HCEC 1CT (cell line): ENCODE measurements around the gene SH2D5.
"Not testable (repeated sequence)": the region's sequence is repeated elsewhere in the genome, so short reads cannot be mapped to it uniquely, and the experiment has no call there.

Experiments
- DNase-seq: peaks from one replicate; pipeline ENCODE4 v3.0.0-alpha.2; 2017

Gene SH2D5

DNA sequence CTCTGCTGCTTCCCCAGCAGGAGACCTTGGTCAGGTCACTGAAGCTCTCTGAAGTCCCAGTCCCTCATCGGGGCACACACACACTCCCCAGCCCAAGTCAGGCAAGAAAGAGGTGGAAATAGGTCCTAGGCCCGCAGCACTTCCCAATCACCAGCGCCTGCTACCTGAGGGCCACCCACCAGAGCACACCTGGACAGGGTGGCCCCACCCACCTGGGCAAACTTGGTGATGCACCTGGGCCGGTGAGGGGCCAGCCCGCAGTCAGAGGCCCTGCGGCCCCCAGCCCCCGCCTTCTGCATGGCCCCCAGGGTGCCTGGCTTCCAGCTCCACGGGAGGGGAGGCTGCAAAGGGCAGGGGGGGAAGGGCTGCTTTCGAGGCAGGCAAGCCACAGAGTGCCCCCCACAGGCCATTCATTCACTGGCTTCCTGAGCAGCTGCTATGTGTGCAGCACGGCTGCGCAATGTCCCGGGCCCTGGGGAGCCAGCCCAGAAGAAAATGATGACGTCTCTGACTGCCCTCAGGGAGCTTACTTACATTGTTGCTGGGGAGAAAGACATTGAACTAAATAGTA, 4.7 kb downstream of the SH2D5 start:
- DNase-seq: peak; percentile 27

DNA sequence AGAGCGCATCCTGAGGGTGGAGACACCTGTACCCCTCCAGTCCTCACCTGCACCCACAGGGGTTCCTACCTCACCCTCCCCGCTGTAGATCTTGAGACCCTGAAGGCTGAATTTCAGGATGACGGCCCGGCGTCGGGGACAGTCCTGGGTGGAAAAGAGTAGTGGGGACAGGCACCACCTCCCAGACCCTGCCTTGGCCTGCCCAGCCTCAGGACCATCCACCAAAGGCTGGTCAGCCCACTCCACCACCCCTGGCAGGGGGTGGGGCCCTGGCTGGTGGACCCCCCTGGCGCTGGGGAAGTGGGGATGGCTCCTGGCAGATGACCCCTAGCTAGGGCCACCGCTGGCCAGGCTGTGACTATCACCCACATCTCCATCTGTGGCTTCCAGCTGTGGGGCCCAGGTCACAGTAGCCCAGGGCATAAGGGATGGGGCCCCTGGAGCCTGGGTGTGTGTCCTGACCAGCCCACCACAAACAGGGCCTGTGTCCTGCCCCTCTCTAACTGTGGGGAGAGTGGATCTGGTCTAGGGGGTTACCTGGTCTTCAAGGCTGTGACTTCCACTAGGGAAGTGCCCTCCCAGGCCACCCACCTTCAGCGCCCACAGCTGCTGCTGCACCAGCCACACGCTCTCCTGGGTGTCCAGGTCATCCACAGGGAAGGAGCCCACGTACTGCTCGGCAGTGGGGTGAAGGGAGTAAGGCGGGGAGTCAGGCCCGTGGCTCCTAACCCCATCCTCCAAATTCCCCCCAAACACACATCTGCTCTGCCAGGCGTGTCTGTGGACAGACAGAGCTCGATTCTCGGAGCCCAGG, 5.4 kb downstream of the SH2D5 start:
- no peak for DNase-seq

DNA sequence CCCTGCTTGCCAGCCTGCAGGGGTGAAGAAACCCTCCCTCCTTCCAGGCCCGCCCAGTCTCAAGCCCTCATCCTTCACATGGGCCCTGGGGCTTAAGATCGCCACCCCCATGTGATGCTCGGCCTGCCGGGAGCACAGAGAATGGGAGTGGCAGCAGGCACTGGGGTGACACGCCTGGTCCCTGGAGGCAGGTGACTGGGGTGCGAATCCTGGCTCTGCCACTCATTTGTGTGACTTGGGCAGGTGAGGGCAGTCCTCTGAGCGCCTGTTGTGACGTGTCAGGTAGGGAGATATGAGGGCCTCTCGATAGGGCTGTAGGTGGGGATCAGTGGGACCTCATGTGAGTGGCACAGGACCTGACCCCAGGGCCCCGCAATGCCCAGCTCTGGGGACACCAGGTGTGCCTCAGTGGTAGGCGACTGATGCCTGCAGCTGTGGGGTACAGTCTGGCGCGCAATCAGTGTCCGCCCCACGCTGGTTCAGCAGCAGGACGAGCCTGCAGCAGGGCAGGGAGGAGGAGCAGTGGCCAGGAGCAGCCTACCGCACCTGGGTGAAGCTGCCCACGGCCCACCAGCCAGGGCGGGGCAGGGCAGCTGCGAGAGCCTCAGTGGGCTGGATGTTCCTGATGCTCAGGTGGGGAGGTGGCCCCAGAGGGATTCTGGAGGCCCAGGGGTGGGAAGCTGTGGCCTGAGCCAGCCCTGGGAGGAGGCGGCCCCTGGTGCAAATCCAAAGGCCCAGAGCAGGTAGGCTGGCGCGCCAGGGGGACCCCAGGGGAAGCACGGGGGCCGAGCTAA, 6.2 kb downstream of the SH2D5 start:
- DNase-seq: no peak

DNA sequence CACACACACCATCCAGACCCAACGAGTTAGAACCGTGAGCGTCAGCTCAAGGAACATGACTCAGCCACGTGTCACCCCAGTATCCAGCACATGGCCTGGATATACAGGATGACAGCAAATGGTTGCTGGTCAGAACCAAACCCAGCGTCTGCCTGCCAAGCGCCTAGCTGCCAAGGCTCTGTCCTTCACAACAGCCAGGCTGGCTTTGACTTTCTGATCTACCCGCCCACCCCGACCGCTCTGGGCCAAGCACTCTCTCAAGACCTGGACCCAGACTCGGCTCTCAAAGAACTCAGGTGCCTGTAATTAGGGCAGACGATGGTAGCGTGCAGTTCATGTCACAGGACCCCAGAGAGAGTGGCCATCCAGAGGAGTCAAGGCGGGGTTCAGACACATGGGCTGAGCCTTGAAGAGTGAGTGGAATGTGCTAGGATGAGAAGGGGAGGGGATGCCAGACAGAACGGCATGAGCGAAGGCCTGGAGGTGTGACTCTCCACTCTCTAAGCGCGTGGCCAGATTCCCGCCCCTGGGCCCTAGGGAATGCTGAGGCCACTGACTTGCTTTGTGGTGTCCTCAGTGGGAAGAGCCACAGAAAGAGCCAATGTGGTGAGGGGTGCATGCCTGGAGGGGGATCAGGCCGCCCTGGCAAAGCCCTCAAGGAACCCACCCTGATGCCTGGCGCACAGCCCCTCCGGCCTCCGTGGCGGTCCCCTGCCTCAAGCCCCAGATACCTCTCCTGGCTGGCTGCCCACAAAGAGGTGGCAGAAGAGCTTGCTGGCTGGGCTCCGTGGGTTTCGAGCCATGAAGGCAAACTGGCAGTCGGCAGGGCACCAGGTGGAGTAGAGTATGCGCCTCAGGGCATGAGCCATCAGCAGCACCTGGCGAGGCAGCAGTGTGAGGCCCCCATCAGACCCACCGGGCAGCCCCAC, 7.0 kb downstream of the SH2D5 start:
- DNase-seq: peak; percentile 80

DNA sequence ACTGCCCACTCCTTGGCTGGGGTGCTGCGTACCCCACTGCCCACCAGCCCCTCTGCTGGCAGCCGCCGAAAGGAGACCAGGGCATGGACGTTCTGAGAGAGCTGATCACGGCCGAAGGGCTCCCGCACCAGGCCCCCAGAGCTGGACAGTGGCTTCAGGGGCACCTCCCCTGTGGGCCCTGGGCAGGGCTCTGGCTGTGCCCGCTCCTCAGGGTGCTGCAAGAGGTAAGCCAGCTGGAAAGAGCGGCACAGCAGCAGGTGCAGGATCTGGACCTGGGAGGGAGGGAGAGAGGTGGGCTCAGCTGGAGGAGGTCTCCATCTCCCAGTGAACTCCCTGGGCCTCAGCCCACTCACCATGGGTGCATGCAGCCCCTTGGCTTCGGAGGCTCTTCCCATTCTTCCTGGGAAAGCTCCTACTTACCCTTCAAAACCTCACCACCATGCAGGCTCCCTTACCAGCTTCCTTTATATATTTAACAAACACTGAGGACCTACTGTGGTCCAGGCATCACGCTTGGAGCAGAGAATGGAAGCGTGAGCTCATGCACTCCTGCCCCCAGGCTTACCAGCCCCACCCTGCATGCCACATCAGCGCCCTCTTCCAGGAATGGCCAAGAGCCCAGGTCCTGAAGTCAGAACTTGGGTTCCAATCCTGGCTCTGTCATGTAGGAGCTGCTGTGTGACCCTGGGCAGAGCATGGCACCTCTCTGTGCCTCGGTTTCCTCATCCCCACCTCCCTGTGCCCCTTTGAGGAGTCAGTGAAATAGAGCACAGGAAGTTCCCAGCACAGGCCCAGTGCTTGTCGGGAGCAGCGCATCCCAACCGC, 7.9 kb downstream of the SH2D5 start:
- no peak for DNase-seq

DNA sequence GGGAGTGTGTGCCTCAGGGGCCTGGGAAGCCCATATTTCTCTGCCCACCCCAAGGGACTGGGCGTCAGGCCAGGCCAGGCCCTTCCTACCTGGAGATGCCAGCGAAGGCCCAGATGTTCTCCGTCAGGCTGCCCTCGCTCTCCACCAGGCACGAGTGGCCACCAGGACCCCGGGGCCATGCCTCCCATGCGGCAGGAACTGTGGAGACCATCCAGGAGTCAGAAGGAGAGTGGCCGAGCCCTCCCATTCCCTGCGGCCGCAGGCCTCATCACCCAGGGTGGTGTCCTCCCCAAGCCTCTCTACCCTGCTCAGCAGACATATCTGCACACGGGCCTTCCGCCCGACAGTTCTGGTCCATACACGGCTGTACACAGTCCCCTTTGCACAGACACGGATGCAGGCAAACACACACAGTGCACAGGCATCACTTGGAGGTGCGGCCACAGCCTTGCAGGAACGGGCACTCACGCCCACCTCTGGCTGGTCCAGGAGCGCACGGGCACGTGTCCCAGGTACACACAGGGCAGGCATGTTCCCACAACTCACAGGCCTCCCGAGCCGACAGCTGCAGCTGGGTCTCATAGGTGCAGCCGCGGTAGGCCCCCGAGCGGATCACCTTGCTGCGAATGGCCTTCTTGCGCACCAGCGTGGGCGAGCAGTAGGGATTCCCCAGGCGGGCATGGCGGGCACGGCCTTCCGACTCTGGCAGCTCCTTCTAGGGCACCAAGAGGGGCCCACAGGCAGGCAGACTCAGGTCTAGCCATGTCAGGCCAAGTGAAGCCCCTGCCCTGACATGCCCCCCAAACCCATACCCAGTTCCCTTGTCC, 8.8 kb downstream of the SH2D5 start:
- no peak for DNase-seq

DNA sequence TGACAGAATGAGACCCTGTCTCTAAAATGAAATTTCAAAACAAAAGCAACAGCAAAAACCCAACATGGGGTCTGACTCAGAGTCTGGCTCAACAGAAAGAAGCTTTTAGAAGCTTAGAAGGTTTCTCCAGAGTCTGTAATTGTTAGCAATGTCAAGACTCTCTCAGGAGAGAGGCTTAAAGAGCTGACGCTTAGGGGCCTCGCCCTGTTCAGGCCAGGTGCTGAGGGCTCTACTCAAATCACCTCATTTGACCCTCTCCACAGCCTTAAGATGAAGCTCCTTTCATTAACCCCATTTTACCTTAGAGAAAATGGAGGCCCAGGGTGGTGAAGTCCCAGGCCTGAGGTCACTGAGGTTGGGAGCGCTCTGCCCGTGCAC, 9.4 kb downstream of the SH2D5 start:
- DNase-seq: no peak

DNA sequence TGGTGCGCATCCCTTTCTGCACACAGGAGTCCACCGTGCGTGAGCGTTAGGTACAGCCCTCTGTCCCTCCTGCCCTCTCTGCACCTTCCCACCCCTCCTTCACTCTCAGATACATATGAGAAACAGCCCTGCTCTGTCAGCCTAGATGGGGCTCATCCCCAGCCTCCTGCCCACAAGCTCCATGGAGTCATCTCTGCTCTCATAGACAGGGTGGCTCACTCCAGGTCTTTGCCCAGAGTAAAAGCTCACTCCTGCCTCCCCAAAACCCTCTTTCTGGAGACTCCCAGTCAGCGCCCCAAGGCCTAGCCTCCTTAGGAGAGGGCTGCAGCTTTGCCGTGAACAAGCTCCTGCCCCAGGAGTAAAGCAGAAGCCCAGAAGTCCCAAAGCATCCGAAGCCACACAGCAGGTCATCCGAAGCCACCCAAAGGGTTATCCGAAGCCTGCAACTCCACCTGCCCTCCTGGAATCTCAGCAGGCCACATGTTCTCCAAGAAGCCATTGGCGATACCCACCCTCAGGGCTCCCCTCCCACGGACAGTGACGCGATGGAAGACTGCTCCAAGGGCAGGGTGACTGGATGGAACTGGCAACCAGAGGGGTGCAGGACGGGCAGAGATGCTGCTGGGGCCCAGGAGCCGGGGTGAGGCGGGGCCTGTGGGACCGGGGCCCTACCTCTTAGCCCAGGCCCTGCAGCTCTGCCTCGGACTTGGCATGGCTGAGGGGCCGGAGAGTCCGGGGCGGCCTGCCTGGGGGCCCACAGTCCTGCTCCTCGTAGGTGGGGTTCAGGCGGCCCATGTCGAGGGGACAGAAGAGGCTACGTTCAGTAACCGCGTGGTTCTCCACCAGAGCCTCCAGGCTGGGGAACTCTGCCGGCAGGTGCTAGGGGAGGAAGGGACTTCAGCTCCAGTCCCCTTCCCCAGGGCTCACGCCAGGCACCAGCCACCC, 11.1 kb downstream of the SH2D5 start:
- no peak for DNase-seq

DNA sequence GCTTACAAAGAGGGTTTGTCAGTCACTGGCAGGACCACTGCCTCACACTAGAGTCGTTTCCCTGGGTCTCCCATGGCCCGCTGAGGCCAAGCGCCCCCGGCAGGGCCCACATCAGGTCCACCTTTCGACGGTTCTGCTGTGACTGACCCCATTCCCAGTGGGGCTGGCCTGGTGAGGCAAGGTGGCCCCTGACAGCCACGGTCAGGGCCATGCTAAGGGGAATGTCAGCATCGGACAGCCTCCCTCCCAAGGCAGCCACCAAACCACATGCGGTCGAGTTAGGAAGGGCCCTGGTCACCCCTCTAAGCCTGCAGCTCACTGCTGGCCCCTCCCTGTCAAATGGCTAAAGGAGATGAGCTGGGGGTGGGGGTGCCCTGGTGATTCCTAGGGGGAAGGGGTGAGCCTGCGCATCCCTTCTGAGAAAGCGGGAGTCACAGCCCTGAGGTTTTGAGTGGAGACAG, 11.8 kb downstream of the SH2D5 start:
- no peak for DNase-seq

DNA sequence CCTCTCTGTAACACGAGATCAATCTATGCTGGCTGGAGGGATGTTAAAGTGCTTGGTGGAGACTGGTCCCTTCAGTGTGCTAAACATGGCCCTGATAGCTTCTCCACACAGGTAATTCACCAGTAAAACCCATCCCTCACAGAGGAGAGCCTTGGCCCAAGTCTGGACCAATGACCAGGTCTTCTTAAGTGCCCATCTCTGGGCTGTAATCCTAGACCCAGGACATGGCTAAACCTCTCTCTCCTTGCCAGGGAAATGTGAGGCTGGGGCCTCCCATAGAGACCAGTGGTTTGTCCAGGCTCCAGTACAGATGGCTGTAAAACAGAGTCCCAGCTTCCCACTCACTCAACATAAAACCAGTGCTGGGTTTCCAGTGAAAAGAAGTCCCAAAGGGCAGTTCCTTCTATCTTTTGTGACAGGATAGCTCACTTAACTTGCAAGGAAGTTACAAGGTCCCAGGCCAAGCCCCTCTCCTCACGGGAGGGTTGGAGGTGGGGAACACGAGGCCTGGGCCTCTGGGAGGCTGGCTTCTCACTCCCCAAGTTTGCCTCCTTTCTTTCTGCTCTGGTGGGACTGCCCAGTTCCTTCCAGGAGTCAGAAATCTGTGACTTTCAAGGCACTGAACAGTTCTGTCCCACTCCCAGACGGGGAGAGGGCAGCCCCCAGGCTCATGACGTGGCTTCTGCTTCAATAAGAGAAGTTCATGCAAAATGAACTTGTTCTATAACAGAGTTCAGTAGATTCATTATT, 12.5 kb downstream of the SH2D5 start:
- DNase-seq: no peak

DNA sequence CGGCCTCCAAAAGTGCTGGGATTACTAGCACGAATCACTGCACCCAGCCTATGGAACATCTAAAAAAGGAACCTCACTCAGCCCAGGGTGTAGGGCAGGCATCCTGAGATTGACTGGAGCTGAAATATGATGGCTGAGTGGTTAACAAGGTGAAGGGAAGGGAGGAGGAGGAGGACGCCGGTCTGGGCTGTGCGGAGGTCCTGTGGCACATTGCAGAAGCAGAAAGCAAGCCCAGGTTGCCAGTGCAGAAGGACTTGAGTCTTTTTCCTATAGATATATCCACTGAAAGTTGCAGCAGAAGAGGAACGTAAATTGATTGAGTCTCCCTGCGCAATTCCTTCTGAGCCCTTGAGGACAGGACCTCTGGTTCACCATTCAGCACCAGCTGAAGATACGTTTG, 13.2 kb downstream of the SH2D5 start:
- no peak for DNase-seq

DNA sequence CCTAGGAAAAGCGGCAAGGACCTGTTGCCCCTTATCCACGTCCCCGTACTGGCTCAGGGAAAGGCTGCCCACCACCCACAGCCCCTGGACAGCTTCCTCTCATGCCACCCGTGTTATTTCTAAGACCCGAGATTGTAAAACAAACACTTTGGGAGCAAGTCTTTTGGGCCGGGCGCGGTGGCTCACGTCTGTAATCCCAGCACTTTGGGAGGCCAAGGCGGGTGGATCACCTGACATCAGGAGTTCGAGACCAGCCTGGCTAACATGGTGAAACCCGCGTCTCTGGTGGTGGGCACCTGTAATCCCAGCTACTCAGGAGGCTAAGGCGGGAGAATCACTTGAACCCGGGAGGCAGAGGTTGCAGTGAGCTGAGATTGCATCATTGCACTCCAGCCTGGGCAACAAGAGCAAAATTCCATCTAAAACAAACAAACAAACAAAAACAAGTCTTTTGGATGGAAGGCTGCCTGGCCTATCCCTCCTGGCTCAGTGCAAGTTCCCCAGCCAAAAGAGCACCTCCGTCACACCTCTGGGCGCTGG, 14.1 kb downstream of the SH2D5 start:
- not testable (repeated sequence) for DNase-seq

DNA sequence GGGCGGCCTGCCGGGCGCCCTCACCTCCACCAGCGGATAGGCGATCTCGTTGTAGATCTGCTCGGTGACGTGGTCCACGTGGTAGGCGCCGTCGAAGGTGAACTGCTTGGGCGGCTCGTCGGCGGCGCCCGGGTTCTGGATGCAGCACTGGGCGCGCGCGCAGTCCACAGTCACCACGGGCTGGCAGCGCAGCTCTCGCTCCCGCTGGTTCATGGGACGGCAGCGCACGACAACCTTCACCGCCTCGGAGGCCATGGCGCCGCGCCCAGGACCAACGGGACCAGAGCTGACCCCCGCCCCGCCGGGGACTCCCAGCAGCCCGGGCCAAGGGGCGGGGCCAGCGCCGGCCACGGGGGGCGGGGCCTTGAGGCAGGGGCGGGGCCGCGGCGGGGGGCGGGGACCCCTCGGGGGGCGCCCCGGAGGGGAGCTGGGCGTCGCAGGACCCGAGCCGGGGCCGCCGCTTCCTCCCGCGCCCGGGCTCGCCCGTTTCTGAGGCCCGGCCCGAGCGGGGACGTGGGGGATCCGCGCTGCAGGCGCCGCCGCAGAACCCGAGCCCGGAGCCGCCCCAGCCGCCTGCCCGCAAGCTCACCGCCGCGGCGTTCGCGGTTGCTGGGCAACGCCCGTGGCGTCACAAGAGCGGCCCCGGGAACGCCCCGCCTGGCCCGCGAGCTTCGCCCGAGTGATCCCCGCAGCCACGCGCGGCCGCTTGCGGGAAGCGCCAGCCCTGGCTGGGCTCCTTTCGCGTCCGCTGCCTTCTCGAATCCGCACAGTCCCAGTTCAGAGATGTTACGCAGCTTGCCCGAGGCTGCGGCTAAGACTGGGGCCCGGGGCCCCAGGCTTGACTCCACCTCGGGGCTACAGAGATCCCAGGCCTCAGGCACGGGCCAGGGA, 14.8 kb downstream of the SH2D5 start, which contains the start of gene KIF17:
Gene KIF17, minus strand, starts transcription at position 556 of the 891 bp plus-strand sequence. Its CDS starts 301 bp downstream, at position 255.
- peak; percentile 68 for DNase-seq

DNA sequence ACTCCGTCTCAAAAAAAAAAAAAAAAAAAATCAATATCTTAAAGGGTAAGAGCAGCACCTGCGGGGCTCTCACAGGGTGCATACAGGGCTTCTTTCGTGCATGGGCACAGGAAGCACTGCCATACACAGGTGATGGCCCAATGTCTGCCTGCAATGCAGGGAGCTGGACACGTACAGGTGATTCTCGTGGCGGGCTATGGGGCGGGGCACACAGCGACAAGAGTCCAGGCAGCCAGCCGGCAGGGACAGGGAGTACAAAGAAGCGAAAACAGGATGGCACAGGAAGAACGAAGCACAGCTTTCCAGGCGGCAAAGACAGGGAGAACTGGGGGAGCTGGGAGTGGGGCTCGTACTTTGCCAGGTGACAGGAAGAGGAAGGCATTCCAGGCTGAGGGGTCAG, 16.3 kb downstream of the SH2D5 start:
- DNase-seq: no peak

DNA sequence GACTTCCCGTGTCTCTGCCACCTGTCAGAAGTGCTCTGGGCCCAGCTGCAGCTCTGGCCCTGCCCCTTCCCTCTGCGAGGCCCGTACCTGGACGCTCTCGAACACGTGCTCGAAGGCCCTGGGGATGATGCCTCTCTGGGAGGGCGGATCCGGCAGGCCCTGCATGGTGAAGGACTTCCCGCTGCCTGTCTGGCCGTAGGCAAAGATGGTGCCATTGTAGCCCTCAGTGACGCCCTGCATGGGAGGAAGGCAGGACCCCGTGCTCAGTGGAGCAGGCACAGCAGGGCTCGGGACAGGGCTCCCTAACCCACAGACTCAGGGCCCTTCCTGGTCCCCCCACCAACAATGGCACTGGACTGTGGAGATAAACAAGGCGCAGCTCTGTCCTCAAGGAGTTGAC, 17.1 kb downstream of the SH2D5 start:
- DNase-seq: no peak

DNA sequence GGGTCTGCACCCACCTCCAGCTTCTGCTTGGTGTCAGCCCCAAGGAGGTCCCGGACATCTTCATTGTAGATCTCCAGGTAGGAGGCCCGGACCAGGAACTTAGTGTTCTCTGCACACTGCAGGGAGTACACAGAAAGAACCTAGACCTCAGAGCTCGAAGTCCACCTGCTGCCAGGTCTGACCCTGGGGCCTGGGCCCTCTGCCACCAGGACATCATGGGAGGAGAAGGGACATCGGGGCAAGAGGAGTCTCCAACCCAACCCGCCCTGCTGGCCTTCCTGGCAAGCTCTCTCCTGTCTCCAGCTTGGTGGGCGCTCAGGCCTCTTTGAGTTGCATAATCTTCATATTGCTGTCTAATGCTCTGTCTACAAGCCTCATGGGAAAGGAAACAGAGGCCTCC, 19.1 kb downstream of the SH2D5 start:
- DNase-seq: no peak

DNA sequence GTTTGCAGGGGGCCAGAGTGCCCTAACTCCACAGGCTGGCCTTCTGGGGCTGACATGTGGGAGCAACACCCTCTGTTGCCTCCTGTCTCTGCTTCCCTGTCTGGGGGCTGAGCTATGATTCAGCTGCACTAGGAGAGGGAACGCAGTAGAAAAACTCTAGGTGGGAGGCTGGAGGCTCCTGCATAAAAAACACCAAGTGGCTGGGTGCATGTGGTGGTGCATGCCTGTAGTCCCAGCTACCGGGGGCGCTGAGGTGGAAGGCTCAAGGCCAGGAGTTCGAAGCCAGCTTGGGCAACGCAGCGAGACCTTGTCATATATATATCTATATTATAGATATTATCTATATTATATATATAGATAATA, 20.3 kb downstream of the SH2D5 start:
- DNase-seq: no peak
